PC-3 (cell line): ENCODE data around the gene DNAJC11. TPM values are rescaled to one million over a fixed set of nuclear protein-coding genes. Genes with fewer than 3 reads are reported as not detected.
A peak's percentile ranks its signal among the peaks of the same experiment; 100 is the strongest.

Source experiments
- ATAC-seq: fragments of 200-7000 bp; cut with Tn5 transposase; 2 replicates; pipeline ENCODE4 v1.9.1; 2020; ENCODE audit warnings: mild to moderate bottlenecking, moderate library complexity
- BruUV-seq: library from RNA; stranded (reverse); fragments of 400-500 nt; replicated peaks from 2 replicates; lab custom pipeline; 2021; lab: Mats Ljungman, UMichigan
- CTCF ChIA-PET: fragments of 300-600 bp; sonication (Branson Sonifier 250); formaldehyde crosslinking; loops from one replicate; lab custom pipeline; 2022; ENCODE audit warnings: antibody characterized with exemption; lab: Charles Lee
- POLR2A ChIA-PET: fragments of 300-600 bp; sonication (Branson Sonifier 250); formaldehyde crosslinking; loops from one replicate; lab custom pipeline; 2022; ENCODE audit warnings: antibody characterized with exemption; ENCODE audit not compliant: unreplicated experiment; lab: Charles Lee
- DNase-seq: peaks from one replicate; pipeline ENCODE4 v3.0.0-alpha.2; 2015
- H2AFZ ChIP-seq: fragments of 300-600 bp; sonication (generic); 2 replicates; pipeline ENCODE4 v1.6.0; 2016; ENCODE audit warnings: antibody characterized with exemption, low read length
- H3F3A ChIP-seq: fragments of 300-600 bp; sonication (generic); one replicate; pipeline ENCODE4 v1.6.0; 2017; ENCODE audit warnings: antibody characterized with exemption, low read length, control low read depth, mild to moderate bottlenecking; ENCODE audit not compliant: unreplicated experiment
- H3K27ac ChIP-seq: fragments of 300-600 bp; sonication (generic); 2 replicates; pipeline ENCODE4 v1.5.1; 2016; ENCODE audit warnings: mild to moderate bottlenecking, low read length
- H3K27me3 ChIP-seq: fragments of 300-600 bp; sonication (generic); 2 replicates; pipeline ENCODE4 v1.6.1; 2016; ENCODE audit warnings: low read length, mixed read lengths
- H3K36me3 ChIP-seq: fragments of 300-600 bp; sonication (generic); 2 replicates; pipeline ENCODE4 v1.6.1; 2016; ENCODE audit warnings: low read depth, mixed run types, low read length, mixed read lengths
- H3K4me1 ChIP-seq: fragments of 300-600 bp; sonication (generic); 2 replicates; pipeline ENCODE4 v1.5.1; 2016; ENCODE audit warnings: low read length; ENCODE audit not compliant: insufficient read depth
- H3K4me2 ChIP-seq: fragments of 300-600 bp; sonication (generic); 2 replicates; pipeline ENCODE4 v1.6.0; 2016; ENCODE audit warnings: low read length
- H3K4me3 ChIP-seq: fragments of 300-600 bp; sonication (generic); 2 replicates; pipeline ENCODE4 v1.5.1; 2016; ENCODE audit warnings: mild to moderate bottlenecking, low read length, mixed read lengths
- H3K79me2 ChIP-seq: fragments of 300-600 bp; sonication (generic); 2 replicates; pipeline ENCODE4 v1.6.1; 2017; ENCODE audit warnings: low read length, mixed read lengths
- H3K9ac ChIP-seq: fragments of 300-600 bp; sonication (generic); 2 replicates; pipeline ENCODE4 v1.6.0; 2016; ENCODE audit warnings: mild to moderate bottlenecking, low read length
- H3K9me2 ChIP-seq: fragments of 300-600 bp; sonication (generic); replicated peaks from 2 replicates; pipeline ENCODE4 v1.6.1; 2016; ENCODE audit warnings: mixed run types, low read length, mixed read lengths
- H3K9me3 ChIP-seq: fragments of 300-600 bp; sonication (generic); 2 replicates; pipeline ENCODE4 v1.6.1; 2016; ENCODE audit warnings: low read length, mixed read lengths
- H4K20me1 ChIP-seq: fragments of 300-600 bp; sonication (generic); 2 replicates; pipeline ENCODE4 v1.6.1; 2016; ENCODE audit warnings: low read length, mixed read lengths
- CTCF ChIP-seq: fragments of 300-600 bp; sonication (generic); conservative IDR thresholded peaks from 2 replicates; pipeline ENCODE4 v1.5.1; 2017; ENCODE audit warnings: antibody characterized with exemption, low read depth, mild to moderate bottlenecking, low read length
- EZH2 ChIP-seq: fragments of 300-600 bp; sonication (generic); IDR thresholded peaks from one replicate; pipeline ENCODE4 v1.6.1; 2017; ENCODE audit warnings: antibody characterized with exemption, mild to moderate bottlenecking, low read length; ENCODE audit not compliant: unreplicated experiment
- EZH2phosphoT487 ChIP-seq: fragments of 300-600 bp; sonication (generic); IDR thresholded peaks from 2 replicates; pipeline ENCODE4 v1.6.1; 2018; ENCODE audit warnings: mild to moderate bottlenecking, antibody characterized with exemption, low read length, borderline replicate concordance
- intact Hi-C: fragments of 100-400 bp; cut with micrococcal nuclease; formaldehyde crosslinking; loops from 2 replicates; pipeline ENCODE4 v1.9.0; 2023
- total RNA-seq: library from RNA; depleted of rRNA; stranded (reverse); fragments of >200 nt; gene quantifications from 2 replicates; pipeline ENCODE4 v1.2.3, GENCODE V29; 2014

DNAJC11 gene
- total RNA-seq, 1 experiment from 2014 or later, result 105 TPM

DNA sequence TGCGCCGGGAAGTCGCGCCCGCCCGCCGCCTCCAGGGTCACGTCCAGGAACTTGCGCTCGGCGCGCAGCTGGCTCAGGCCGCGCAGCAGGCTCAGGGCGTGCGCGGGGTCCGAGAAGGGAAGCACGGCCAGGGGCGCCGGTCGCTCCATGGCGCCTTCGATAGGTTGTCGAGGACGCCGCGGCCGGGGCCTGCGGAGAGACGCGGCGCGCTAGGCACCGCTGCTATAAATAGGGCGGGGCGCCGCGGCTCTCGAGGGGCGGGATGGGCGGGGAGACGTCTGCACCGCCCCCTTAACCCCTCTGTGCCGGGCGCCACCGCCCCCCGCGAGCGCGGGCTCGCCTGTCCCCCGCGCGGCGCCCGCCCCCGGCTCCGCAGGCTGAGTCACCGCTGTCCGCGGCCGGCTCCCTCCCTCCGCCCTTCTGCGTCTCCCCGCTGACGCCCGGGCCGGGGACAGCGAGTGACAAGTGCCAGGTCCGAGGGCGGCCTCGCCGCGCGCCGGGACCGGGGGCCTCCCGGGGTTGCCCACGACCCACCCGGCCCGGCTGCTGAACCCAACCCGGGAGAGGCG lies 98.9 kb downstream of the DNAJC11 start, which contains the start of gene KLHL21:
Gene KLHL21 (minus strand): TSS at position 201 of the 569 bp plus-strand sequence. CDS start 52 bp downstream, at position 149.
- Histone ChIP-seq H3K4me3 (peak within 1 kb of the TSS; percentile 86), H3K9ac (peak within 1 kb of the TSS; percentile 91), H2AFZ (peak within 1 kb of the TSS; percentile 98), H3K9me3 (no peaks in the 10 kb centered on the region), H3K36me3 (peaks cover 8% of the 10 kb centered on the region), H3K27me3 (no peaks in the 10 kb centered on the region), H3F3A (no peaks in the 10 kb centered on the region), H3K27ac (peak within 1 kb of the TSS; percentile 93), H4K20me1 (peaks cover 27% of the 10 kb centered on the region), H3K4me2 (peak within 1 kb of the TSS; percentile 98), H3K79me2 (peaks cover 49% of the 10 kb centered on the region), H3K4me1 (peaks cover 30% of the 10 kb centered on the region), H3K9me2 (no peaks in the 10 kb centered on the region)
- peak; percentile 54 for ATAC-seq
- intact Hi-C loops, result no loop called here
- CTCF ChIA-PET, result interaction anchor here (1.1 kb wide), 1 partner anchor 49 kb away, joined by 3 read pairs; the partner anchor contains the start of gene NOL9
- no TSS peak for BruUV-seq
- POLR2A ChIA-PET, result interaction anchor here (1.3 kb wide), 1 partner anchor 23 kb away, joined by 3 read pairs; the partner anchor contains the start of gene ZBTB48
- no peak for TF ChIP-seq EZH2phosphoT487
- TF ChIP-seq EZH2, result no peak
- TF ChIP-seq CTCF, result no peak
- DNase-seq, result peak; percentile 97

- no TSS peak for BruUV-seq
- TF ChIP-seq EZH2phosphoT487 (peak; percentile 82), EZH2 (no peak), CTCF (no peak)
- Histone ChIP-seq H3K9ac (peak overlapping the region; percentile 91), H3K79me2 (peaks cover 55% of the 10 kb centered on the region), H4K20me1 (peaks cover 33% of the 10 kb centered on the region), H3K9me2 (no peaks in the 10 kb centered on the region), H3K9me3 (no peaks in the 10 kb centered on the region), H3K36me3 (peaks cover 15% of the 10 kb centered on the region), H2AFZ (peak overlapping the region; percentile 51), H3K4me2 (peak overlapping the region; percentile 92), H3K27ac (peak overlapping the region; percentile 93), H3K4me3 (peak overlapping the region; percentile 86), H3K4me1 (peaks cover 30% of the 10 kb centered on the region), H3F3A (no peaks in the 10 kb centered on the region), H3K27me3 (no peaks in the 10 kb centered on the region)
- ATAC-seq (peak; percentile 16), DNase-seq (peak; percentile 57)
- POLR2A ChIA-PET, result interaction anchor here (0.5 to 1.3 kb wide), 2 partner anchors 22 to 45 kb away, joined by 3 to 12 read pairs; partner anchors contain the start of gene ZBTB48
- intact Hi-C loops, result loop anchor here (1.0 kb wide), 5 partner anchors 10 to 111 kb away; partner anchors contain the start of genes NOL9, PLEKHG5 and ZBTB48
- CTCF ChIA-PET, result interaction anchor here (1.1 kb wide), 1 partner anchor 48 kb away, joined by 3 read pairs; the partner anchor contains the start of gene NOL9
Measured at GRCh38 chr1:6601923-6602668, 99.5 kb downstream of the DNAJC11 start.
